Ectodermal cell (in vitro differentiated cells): ENCODE data around the gene KIFC3. TPM values are rescaled to one million over a fixed set of nuclear protein-coding genes. Genes with fewer than 3 reads are reported as not detected.
"Not testable (repeated sequence)": the region's sequence is repeated elsewhere in the genome, so short reads cannot be mapped to it uniquely, and the experiment has no call there.

Experiments used
- H3K27ac ChIP-seq: 2 replicates; pipeline ENCODE4 v1.7.0; 2013; ENCODE audit warnings: mild to moderate bottlenecking, low read depth, low read length; ENCODE audit not compliant: insufficient read depth, poor library complexity, severe bottlenecking
- H3K27me3 ChIP-seq: 2 replicates; pipeline ENCODE4 v1.7.0; 2013; ENCODE audit warnings: mild to moderate bottlenecking, low read length; ENCODE audit not compliant: insufficient read depth, control insufficient read depth, poor library complexity, severe bottlenecking
- H3K36me3 ChIP-seq: one replicate; pipeline ENCODE4 v1.7.0; 2013; ENCODE audit warnings: low read length; ENCODE audit not compliant: control insufficient read depth, insufficient read depth
- H3K4me1 ChIP-seq: one replicate; pipeline ENCODE4 v1.7.0; 2013; ENCODE audit warnings: low read length; ENCODE audit not compliant: control insufficient read depth, insufficient read depth
- H3K4me3 ChIP-seq: 2 replicates; pipeline ENCODE4 v1.7.0; 2013; ENCODE audit warnings: low read depth, low read length, control low read depth; ENCODE audit not compliant: insufficient read depth
- H3K9me3 ChIP-seq: 2 replicates; pipeline ENCODE4 v1.7.0; 2013; ENCODE audit warnings: mild to moderate bottlenecking, low read length, moderate library complexity; ENCODE audit not compliant: control insufficient read depth
- WGBS, 2 experiments: methylation state at CpG; one replicate each; pipeline ENCODE4 v1.1.7; 2013; ENCODE audit warnings: missing lambda C conversion rate in 2 of 2; 5-methylcytosine and 5-hydroxymethylcytosine counted together
- polyA plus RNA-seq, 4 experiments: library from polyadenylated mRNA; stranded (reverse); fragments of 50-300 nt; gene quantifications; one replicate each; pipeline ENCODE4 v1.2.3, GENCODE V29; 2013

Gene KIFC3, protein sequence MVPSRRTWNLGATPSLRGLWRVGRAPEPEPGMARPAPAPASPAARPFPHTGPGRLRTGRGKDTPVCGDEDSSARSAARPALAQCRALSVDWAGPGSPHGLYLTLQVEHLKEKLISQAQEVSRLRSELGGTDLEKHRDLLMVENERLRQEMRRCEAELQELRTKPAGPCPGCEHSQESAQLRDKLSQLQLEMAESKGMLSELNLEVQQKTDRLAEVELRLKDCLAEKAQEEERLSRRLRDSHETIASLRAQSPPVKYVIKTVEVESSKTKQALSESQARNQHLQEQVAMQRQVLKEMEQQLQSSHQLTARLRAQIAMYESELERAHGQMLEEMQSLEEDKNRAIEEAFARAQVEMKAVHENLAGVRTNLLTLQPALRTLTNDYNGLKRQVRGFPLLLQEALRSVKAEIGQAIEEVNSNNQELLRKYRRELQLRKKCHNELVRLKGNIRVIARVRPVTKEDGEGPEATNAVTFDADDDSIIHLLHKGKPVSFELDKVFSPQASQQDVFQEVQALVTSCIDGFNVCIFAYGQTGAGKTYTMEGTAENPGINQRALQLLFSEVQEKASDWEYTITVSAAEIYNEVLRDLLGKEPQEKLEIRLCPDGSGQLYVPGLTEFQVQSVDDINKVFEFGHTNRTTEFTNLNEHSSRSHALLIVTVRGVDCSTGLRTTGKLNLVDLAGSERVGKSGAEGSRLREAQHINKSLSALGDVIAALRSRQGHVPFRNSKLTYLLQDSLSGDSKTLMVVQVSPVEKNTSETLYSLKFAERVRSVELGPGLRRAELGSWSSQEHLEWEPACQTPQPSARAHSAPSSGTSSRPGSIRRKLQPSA
- polyA plus RNA-seq (2013, experiment 1 of 4), result 5.9 TPM
- 4.4 TPM for polyA plus RNA-seq (2013, experiment 2 of 4)
- polyA plus RNA-seq (2013, experiment 3 of 4), result 2.9 TPM
- polyA plus RNA-seq (2013, experiment 4 of 4), result 5.1 TPM

DNA sequence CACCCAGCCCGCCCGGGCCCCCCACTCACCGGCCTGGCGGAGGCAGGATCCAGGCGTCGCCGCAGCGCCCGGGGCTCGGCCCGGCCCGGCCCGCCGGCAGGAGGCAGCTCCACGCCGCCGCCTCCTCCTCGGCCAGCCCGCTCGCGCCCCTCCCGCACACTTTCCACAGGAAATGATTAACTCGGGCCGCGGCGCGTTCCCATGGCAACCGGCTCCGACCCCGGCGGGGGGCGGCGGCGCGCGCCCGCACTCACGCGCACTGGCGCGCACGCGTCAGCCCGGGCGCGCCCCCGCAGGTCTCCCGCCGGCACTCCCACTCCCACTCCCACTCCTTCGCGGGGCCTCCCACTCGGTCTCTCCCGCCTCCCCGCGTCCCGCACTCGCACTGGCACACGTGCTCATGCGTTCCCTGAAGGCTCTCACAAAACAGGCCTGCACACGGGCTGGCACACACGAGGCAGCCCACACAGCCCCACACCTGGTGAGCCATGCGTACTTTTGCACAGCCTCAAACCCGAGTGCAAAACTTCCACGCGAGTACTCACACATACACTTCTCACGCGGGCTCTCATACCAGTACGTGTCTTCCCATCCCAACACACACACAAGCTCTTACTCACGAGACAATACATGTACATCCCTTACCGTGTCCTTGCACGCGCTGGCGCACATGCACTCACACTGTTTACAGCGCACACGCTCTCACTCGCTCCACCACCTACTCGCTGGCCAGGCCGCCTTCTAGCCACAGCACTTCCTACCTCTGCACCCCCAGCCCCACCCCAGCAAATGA, at the start of gene KIFC3:
Gene KIFC3 (minus strand): TSS at position 151 of the 793 bp plus-strand sequence. CDS start 4,248 bp downstream, outside the sequence.
- WGBS, 2 experiments, result 13 to 14% methylated on average over 78 of the region's 78 CpGs
- H3K36me3 ChIP-seq, result no peaks in the 10 kb centered on the region
- peaks cover 44% of the 10 kb centered on the region for H3K27me3 ChIP-seq
- no peaks in the 10 kb centered on the region for H3K9me3 ChIP-seq
- peaks cover 28% of the 10 kb centered on the region for H3K4me1 ChIP-seq
- peak within 1 kb of the TSS; percentile 31 for H3K4me3 ChIP-seq
- peak within 1 kb of the TSS; percentile 41 for H3K27ac ChIP-seq

DNA sequence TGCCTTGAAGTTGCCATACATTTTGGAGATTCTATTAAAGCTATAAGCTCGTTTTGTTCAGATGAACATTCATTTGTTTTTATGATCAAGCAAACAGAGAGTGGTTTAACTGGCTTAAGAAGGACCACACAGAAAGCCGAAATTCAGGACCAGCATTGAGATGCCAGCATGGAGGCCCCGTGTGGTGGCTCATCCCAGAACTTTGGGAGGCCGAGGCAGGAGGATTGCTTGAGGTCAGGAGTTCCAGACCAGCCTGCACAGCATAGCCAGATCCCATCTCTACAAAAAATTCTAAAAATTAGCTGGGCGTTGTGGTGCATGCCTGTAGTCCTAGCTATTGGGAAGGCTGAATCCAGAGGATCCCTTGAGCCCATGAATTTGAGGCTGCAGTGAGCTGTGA, 45.9 kb upstream of the KIFC3 start:
- H3K36me3 ChIP-seq, result no peaks in the 10 kb centered on the region
- peaks cover 15% of the 10 kb centered on the region for H3K4me1 ChIP-seq
- no peak overlapping the region for H3K27ac ChIP-seq
- H3K9me3 ChIP-seq, result no peaks in the 10 kb centered on the region
- no peak overlapping the region for H3K4me3 ChIP-seq
- WGBS, 2 experiments, result 90 to 95% methylated on average over 5 of the region's 5 CpGs
- H3K27me3 ChIP-seq, result no peaks in the 10 kb centered on the region

DNA sequence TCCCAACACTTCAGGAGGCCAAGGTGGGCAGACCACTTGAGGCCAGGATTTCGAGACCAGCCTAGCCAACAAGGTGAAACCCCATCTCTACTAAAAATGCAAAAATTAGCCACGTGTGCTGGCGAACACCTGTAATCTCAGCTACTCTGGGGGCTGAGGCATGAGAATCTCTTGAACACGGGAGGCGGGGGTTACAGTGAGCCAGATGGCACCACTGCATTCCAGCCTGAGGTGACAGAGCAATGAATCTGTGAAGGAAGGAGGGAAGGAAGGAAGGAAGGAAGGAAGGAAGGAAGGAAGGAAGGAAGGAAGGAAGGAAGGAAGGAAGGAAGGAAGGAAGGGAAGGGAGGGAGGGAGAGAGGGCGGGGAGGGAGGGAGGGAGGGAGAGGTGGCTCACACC, 44.6 kb upstream of the KIFC3 start:
- H3K4me3 ChIP-seq, H3K27ac ChIP-seq, H3K36me3 ChIP-seq, H3K9me3 ChIP-seq, H3K27me3 ChIP-seq: not testable (repeated sequence)
- H3K4me1 ChIP-seq, result peaks cover 15% of the 10 kb centered on the region
- WGBS, 2 experiments, result 62 to 64% methylated on average over 6 of the region's 6 CpGs

DNA sequence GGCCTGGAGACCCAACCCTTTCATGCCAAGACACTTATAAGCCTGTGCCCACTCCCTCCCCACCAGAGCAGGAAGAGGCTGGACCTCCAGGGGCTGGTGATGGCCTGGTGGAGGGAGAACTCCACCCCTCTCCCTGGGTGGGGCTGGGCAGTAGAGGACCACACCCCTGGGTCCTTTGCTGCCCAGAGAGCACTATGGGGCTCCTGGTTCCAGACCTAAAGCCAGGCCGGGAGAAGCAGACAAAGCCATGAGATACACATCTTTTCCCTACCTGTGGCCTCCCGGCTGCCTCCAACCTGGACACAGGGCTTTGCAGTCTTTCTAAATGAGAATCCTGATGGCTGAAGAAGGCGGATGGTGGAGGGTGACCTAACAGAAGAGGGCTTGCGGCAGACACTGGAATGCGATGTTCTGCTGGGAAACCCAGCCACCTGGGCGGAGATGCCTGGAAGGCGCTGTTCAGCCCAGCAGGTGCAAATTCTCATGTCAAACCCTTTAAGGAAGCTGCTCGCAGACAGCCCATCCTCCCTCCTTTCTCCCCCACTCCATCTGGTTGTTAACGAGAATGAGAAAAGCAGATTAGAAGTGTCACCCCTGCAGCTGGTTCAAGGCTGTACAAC, 43.9 kb upstream of the KIFC3 start:
- Histone ChIP-seq H3K36me3 (no peaks in the 10 kb centered on the region), H3K4me1 (peaks cover 15% of the 10 kb centered on the region), H3K4me3 (no peak overlapping the region), H3K27me3 (no peaks in the 10 kb centered on the region), H3K9me3 (no peaks in the 10 kb centered on the region), H3K27ac (no peak overlapping the region)
- WGBS, 2 experiments, result 11% methylated on average over 9 of the region's 9 CpGs

DNA sequence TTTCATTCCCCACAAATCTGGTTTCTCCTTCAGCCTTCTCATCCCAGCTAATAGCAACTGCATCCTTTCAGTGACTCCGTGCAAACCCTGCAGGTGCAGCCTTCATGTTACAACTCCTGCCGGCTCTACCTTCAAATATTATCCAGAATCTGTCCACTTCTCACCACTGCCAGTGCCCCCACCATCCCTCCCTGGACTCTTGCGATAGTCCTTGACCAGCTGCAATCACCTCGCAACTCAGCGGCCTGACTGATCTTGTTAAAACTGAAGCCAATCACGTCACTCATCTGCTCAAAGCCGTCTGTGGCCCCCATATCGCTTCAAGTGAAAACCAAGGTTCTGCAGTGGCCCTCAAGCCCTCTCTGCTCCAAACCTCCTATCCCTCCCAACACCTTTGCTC, 42.8 kb upstream of the KIFC3 start:
- Histone ChIP-seq H3K36me3 (no peaks in the 10 kb centered on the region), H3K27ac (no peak overlapping the region), H3K27me3 (no peaks in the 10 kb centered on the region), H3K4me1 (peaks cover 15% of the 10 kb centered on the region), H3K4me3 (no peak overlapping the region), H3K9me3 (no peaks in the 10 kb centered on the region)
- WGBS, 2 experiments, result 89 to 93% methylated on average over 8 of the region's 8 CpGs

DNA sequence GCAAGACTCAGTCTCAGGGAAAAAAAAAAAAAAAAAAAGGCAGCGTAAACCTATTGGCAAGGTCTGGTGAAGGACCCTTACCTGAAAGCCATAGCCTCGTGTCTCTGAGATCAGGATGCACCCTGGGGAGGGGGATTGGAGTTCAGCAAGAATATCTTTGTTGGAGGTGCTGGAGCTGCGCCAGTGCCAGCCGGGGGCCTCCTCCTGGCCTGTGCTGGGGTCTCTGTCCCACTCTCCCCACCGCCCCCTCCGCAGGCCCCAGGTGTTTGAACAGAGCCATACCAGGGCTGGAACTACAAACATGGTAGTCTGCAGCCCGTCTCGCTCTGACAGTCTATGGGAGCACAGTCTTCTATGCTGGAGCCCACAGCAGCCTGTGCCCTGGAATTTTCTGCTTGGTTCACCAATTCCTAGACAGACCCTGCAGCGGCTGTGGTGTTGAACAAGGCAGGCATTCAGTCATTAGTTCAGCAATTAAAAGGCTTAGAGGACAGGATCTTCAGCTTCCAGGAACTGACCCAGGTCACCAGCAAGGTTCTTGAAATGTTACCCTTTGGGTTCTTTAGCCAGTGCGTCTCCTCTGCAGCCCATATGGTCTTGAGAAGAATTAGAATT, 42.2 kb upstream of the KIFC3 start:
- Histone ChIP-seq H3K27me3 (no peaks in the 10 kb centered on the region), H3K4me3 (no peak overlapping the region), H3K4me1 (peaks cover 15% of the 10 kb centered on the region), H3K27ac (no peak overlapping the region), H3K36me3 (no peaks in the 10 kb centered on the region), H3K9me3 (no peaks in the 10 kb centered on the region)
- WGBS, 2 experiments, result 89 to 90% methylated on average over 10 of the region's 10 CpGs

DNA sequence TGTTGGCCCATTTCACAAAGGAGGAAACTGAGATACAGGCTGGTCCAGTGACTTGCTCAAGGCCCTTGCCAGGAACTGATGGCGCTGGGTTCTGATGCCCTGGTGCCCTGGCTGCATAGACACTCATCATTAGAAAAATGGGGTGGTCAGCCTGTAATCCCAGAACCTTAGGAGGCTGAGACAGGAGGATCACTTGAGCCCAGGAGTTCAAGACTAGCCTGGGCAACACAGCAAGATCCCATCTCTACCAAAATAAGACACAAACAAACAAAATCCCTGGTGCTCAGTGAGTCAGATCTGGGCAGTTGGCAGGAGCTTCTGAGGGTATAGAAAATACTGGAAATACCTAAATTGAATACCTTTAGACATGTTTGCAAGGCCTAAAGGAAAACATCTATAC, 41.1 kb upstream of the KIFC3 start:
- H3K36me3 ChIP-seq, result no peaks in the 10 kb centered on the region
- WGBS, 2 experiments, result 89 to 97% methylated on average over 1 of the region's 1 CpG
- H3K27me3 ChIP-seq, result no peaks in the 10 kb centered on the region
- no peaks in the 10 kb centered on the region for H3K9me3 ChIP-seq
- H3K4me3 ChIP-seq, result no peak overlapping the region
- no peak overlapping the region for H3K27ac ChIP-seq
- peaks cover 15% of the 10 kb centered on the region for H3K4me1 ChIP-seq

DNA sequence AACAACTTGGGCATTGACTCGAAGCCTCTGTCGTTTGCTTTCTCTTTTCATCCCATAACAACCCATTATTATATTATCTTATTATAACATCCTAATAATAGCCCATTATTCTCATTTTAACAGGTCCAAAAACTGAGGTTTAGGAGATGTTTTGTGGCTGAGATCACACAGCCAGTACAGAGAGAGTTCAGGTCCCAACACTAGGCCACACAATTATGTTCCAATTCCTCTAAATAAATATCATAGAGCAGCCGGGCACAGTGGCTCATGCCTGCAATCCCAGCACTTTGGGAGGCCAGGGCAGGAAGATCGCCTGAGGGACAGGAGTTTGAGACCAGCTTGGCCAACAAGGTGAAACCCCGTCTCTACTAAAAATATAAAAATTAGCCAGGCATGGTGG, 40.3 kb upstream of the KIFC3 start:
- Histone ChIP-seq H3K36me3 (no peaks in the 10 kb centered on the region), H3K4me3 (no peak overlapping the region), H3K9me3 (no peaks in the 10 kb centered on the region), H3K27me3 (no peaks in the 10 kb centered on the region), H3K4me1 (peaks cover 15% of the 10 kb centered on the region), H3K27ac (no peak overlapping the region)
- WGBS, 2 experiments, result 88 to 90% methylated on average over 5 of the region's 5 CpGs

DNA sequence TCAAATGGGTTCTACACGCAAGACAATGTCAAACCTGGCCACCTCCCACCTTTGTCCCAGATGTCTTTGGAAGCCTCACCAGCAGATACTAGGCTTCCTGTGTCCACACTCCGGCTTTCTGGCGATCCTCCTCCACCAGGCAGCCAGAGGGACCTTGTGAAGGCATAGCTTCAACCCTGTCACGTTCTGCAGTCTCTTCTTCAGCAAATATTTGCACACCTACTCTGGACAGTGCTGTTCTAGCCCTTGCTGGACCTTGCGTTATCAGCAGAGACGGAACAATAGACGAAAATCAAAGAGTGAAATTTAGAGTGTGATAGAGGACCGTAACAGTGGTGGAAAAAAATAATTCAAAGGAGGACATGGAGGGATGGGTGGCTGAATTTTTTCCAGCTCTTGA, 38.5 kb upstream of the KIFC3 start:
- no peak overlapping the region for H3K4me3 ChIP-seq
- peaks cover 5% of the 10 kb centered on the region for H3K4me1 ChIP-seq
- H3K27ac ChIP-seq, result no peak overlapping the region
- H3K9me3 ChIP-seq, result no peaks in the 10 kb centered on the region
- WGBS, 2 experiments, result 92 to 93% methylated on average over 8 of the region's 8 CpGs
- no peaks in the 10 kb centered on the region for H3K27me3 ChIP-seq
- H3K36me3 ChIP-seq, result no peaks in the 10 kb centered on the region
